Measurements from ENCODE around the gene TNPO3. TPM values are rescaled to one million over a fixed set of nuclear protein-coding genes. Genes with fewer than 3 reads are reported as not detected.

TNPO3 gene
- polyA plus RNA-seq, 1 donor from 2014 or later, result 47.7 TPM

- Histone ChIP-seq H3K79me2 (replicated peaks; ENCODE audit: insufficient read depth, low read length) (peaks cover 11% of the 10 kb centered on the region), H4K20me1 (ENCODE audit: insufficient read depth) (no peaks in the 10 kb centered on the region)
- no peak for TF ChIP-seq TAF1 (IDR thresholded peaks at IDR 0.05; ENCODE audit: low read depth)
- TF ChIP-seq SMC3 (conservative IDR thresholded peaks at IDR 0.05; ENCODE audit: poor library complexity), result no peak
- no peak for TF ChIP-seq REST (IDR thresholded peaks at IDR 0.05; ENCODE audit: borderline replicate concordance)
- TF ChIP-seq CTCF (IDR thresholded peaks at IDR 0.05; ENCODE audit: poor library complexity, severe bottlenecking), result no peak
- TF ChIP-seq MXI1 (conservative IDR thresholded peaks at IDR 0.05; ENCODE audit: poor library complexity, severe bottlenecking), result peak; percentile 54
Observed at GRCh38 chr7:129009437-129009836, 45.5 kb downstream of the TNPO3 start.

GRCh38 chr7:129008645-129009414 is 46.1 kb downstream of the TNPO3 start:
- Histone ChIP-seq H3K9me3 (ENCODE audit: low read length) (no peaks in the 10 kb centered on the region), H3K27me3 (ENCODE audit: insufficient read depth, low read depth, low read length) (no peaks in the 10 kb centered on the region), H3K9ac (ENCODE audit: low read length) (no peak overlapping the region), H3K4me2 (ENCODE audit: low read length) (no peak overlapping the region), H3K27ac (ENCODE audit: low read length) (no peak overlapping the region), H2AFZ (ENCODE audit: low read depth, low read length) (no peak overlapping the region), H3F3A (ENCODE audit: insufficient read depth, low read length, poor library complexity, severe bottlenecking) (no peaks in the 10 kb centered on the region), H4K20me1 (ENCODE audit: insufficient read depth) (no peaks in the 10 kb centered on the region), H3K79me2 (replicated peaks; ENCODE audit: insufficient read depth, low read length) (peaks cover 11% of the 10 kb centered on the region), H3K36me3 (ENCODE audit: insufficient read depth, low read length) (peaks cover 5% of the 10 kb centered on the region), H3K4me3 (ENCODE audit: low read length) (no peak overlapping the region), H3K9me2 (ENCODE audit: insufficient read depth, low read length) (no peaks in the 10 kb centered on the region)
- no peak for TF ChIP-seq EZH2 (IDR thresholded peaks at IDR 0.05; ENCODE audit: borderline replicate concordance, insufficient read depth, low read length, poor library complexity, severe bottlenecking)
- TF ChIP-seq SMC3 (conservative IDR thresholded peaks at IDR 0.05; ENCODE audit: poor library complexity), result no peak
- TF ChIP-seq RAD21 (conservative IDR thresholded peaks at IDR 0.05), result no peak
- TF ChIP-seq REST (IDR thresholded peaks at IDR 0.05; ENCODE audit: borderline replicate concordance), result no peak

More at GRCh38 chr7:129009437-129009836, 45.5 kb downstream of the TNPO3 start:
- H3K27ac ChIP-seq (ENCODE audit: low read length), result no peak overlapping the region
- H2AFZ ChIP-seq (ENCODE audit: low read depth, low read length), result no peak overlapping the region
- no peak overlapping the region for H3K4me2 ChIP-seq (ENCODE audit: low read length)
- H3F3A ChIP-seq (ENCODE audit: insufficient read depth, low read length, poor library complexity, severe bottlenecking), result no peaks in the 10 kb centered on the region
- peaks cover 9% of the 10 kb centered on the region for H3K36me3 ChIP-seq (ENCODE audit: insufficient read depth, low read length)
- H3K9ac ChIP-seq (ENCODE audit: low read length), result no peak overlapping the region
- no peak overlapping the region for H3K4me3 ChIP-seq (ENCODE audit: low read length)
- H3K27me3 ChIP-seq (ENCODE audit: insufficient read depth, low read depth, low read length), result no peaks in the 10 kb centered on the region
- H3K9me3 ChIP-seq (ENCODE audit: low read length), result no peaks in the 10 kb centered on the region
- H3K9me2 ChIP-seq (ENCODE audit: insufficient read depth, low read length), result no peaks in the 10 kb centered on the region

All from neural cell (in vitro differentiated cells).